ENCODE results near the gene LRCOL1. TPM values are rescaled to one million over a fixed set of nuclear protein-coding genes. Genes with fewer than 3 reads are reported as not detected.

Gene LRCOL1
- total and polyA plus RNA-seq, 2 of the 8 experiments (the other 6 are each of a cell fraction or from before 2014, with no cell fraction given): not detected

- Histone ChIP-seq H3K79me1 (ENCODE audit: low read depth, low read length) (no peaks in the 10 kb centered on the region), H2BK12ac (ENCODE audit: low read depth, low read length) (no peak overlapping the region), H3K27me3 (replicated peaks in 1 of 4; ENCODE audit: control insufficient read depth in 3 of 4, extremely low read depth in 1 of 4, insufficient read depth in 3 of 4, low read length in 3 of 4) (no peaks in the 10 kb centered on the region), H3K27ac (ENCODE audit: low read depth, low read length) (no peak overlapping the region), H4K91ac (replicated peaks; ENCODE audit: insufficient read length, low read length) (no peak overlapping the region), H4K8ac (ENCODE audit: extremely low read depth, insufficient read depth, low read length) (no peak overlapping the region), H3K4ac (replicated peaks; ENCODE audit: insufficient read length, low read depth, low read length) (no peak overlapping the region), H3K79me2 (ENCODE audit: control insufficient read depth in 1 of 2, insufficient read depth in 2 of 2, low read length in 2 of 2) (no peaks in the 10 kb centered on the region), H3K56ac (replicated peaks; ENCODE audit: insufficient read length, low read depth, low read length) (no peak overlapping the region), H3K23me2 (ENCODE audit: low read depth, low read length) (no peaks in the 10 kb centered on the region), H3K4me3 (ENCODE audit: extremely low read depth in 1 of 4, insufficient read depth in 2 of 4, low read depth in 3 of 4, low read length in 4 of 4) (no peak overlapping the region), H3K23ac (ENCODE audit: insufficient read length) (no peak overlapping the region), H2AK5ac (ENCODE audit: low read depth, low read length) (no peak overlapping the region), H4K5ac (ENCODE audit: insufficient read length, low read depth, low read length) (no peak overlapping the region), H2BK20ac (ENCODE audit: low read length) (no peak overlapping the region), H3K4me2 (ENCODE audit: insufficient read depth in 1 of 2, low read depth in 2 of 2, low read length in 2 of 2) (no peak overlapping the region), H3K9me3 (ENCODE audit: insufficient read depth in 2 of 2, low read depth in 1 of 2, low read length in 1 of 2) (no peaks in the 10 kb centered on the region), H3K14ac (ENCODE audit: insufficient read length) (no peak overlapping the region), H3K18ac (ENCODE audit: extremely low read depth, low read length) (no peak overlapping the region), H2BK5ac (ENCODE audit: low read depth, low read length) (no peak overlapping the region), H2BK15ac (ENCODE audit: low read length) (no peak overlapping the region), H2AFZ (ENCODE audit: low read length) (no peak overlapping the region), H2BK120ac (replicated peaks; ENCODE audit: low read depth, low read length) (no peak overlapping the region), H3K36me3 (ENCODE audit: control insufficient read depth in 2 of 4, insufficient read depth in 4 of 4, low read length in 3 of 4) (peaks cover 22 to 60% (median 53%) of the 10 kb centered on the region in 4 experiments), H4K20me1 (replicated peaks in 1 of 2; ENCODE audit: control insufficient read depth in 1 of 2, insufficient read depth in 2 of 2, low read length in 2 of 2) (peaks cover 0 to 12% of the 10 kb centered on the region in 2 experiments), H3K9ac (replicated peaks in 1 of 4; ENCODE audit: extremely low read depth in 1 of 4, low read depth in 3 of 4, low read length in 3 of 4) (no peak overlapping the region), H3K4me1 (replicated peaks in 1 of 4; ENCODE audit: control insufficient read depth in 3 of 4, insufficient read depth in 4 of 4, low read length in 3 of 4) (no peaks in the 10 kb centered on the region)
- no peak for DNase-seq (ENCODE audit: low read depth in 1 of 2, low spot score in 2 of 2)
- TF ChIP-seq FOSL1 (IDR thresholded peaks at IDR 0.05; ENCODE audit: insufficient read depth, low read depth, low read length) (no peak), CREB1 (IDR thresholded peaks at IDR 0.05) (no peak)
- WGBS, 2 experiments (ENCODE audit: extremely low coverage in 1 of 2, insufficient coverage in 1 of 2, insufficient read length in 1 of 2, insufficient replicate concordance in 2 of 2, low coverage in 1 of 2, low lambda C conversion rate in 2 of 2, missing lambda C conversion rate in 1 of 2): 91% methylated on average over 24 of the region's 24 CpGs; no CpG with 5 or more reads in 1 of the 2 experiments
- ChIA-PET POLR2A (ENCODE audit: partially characterized antibody) (interaction anchor here (0.8 to 1.2 kb wide), 4 partner anchors 26 to 105 kb away, joined by 3 to 4 read pairs (median 3); no protein-coding TSS in a partner anchor), CTCF (ENCODE audit: partially characterized antibody) (interaction anchor here (1.1 to 8.0 kb wide), 2 partner anchors 13 to 24 kb away, joined by 3 to 61 read pairs; no protein-coding TSS in a partner anchor)
- FAIRE-seq: no peak
Observed at GRCh38 chr12:132648616-132649225, 38.3 kb upstream of the LRCOL1 start.

Data from H1 (cell line).